NCI-H1092 treated with DMSO at 0.1 percent for 48 hours (cell line): ENCODE data around the gene TTC39A.
"Not testable (repeated sequence)": the region's sequence is repeated elsewhere in the genome, so short reads cannot be mapped to it uniquely, and the experiment has no call there.

Source experiments
- DNase-seq: peaks from one replicate; lab custom pipeline; 2025; lab: John Stamatoyannopoulos, UW

TTC39A gene

DNA sequence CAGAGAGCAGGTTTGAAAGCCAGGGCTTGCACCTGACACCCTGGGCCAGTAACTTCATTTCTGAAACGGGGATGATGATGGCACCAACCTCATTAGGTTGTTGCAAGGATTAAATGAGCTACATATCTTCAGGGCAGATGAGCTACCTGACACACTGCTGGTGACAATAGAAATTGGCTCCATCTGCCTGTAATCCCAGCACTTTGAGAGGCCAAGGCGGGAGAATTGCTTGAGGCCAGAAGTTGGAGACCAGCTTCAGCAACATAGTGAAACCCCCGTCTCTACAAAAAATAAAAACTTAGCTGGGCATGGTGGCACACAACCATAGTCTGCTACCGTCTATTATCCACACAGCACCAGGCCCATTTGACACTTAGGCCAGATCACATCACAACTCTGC, 6.3 kb upstream of the TTC39A start:
- no peak for DNase-seq

DNA sequence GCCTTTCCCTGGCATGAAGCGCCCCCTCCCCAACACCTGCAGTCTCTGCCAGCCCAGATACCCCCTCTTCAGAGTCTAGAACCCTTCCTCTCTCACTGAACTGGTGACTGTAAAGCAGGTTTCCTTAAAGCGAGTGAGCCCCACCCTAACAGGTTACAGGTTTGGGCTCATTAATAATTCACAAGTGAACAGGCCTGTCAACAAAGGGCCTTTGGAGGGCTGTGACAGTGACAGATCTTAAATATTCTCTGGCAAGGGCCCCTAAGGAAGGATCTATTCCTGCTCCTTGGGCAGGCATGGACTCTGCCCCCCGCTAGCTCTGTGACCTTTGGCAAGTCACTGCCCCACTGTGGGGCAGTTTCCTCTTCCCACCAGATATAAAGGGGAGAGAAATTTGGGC, 5.6 kb upstream of the TTC39A start:
- no peak for DNase-seq

DNA sequence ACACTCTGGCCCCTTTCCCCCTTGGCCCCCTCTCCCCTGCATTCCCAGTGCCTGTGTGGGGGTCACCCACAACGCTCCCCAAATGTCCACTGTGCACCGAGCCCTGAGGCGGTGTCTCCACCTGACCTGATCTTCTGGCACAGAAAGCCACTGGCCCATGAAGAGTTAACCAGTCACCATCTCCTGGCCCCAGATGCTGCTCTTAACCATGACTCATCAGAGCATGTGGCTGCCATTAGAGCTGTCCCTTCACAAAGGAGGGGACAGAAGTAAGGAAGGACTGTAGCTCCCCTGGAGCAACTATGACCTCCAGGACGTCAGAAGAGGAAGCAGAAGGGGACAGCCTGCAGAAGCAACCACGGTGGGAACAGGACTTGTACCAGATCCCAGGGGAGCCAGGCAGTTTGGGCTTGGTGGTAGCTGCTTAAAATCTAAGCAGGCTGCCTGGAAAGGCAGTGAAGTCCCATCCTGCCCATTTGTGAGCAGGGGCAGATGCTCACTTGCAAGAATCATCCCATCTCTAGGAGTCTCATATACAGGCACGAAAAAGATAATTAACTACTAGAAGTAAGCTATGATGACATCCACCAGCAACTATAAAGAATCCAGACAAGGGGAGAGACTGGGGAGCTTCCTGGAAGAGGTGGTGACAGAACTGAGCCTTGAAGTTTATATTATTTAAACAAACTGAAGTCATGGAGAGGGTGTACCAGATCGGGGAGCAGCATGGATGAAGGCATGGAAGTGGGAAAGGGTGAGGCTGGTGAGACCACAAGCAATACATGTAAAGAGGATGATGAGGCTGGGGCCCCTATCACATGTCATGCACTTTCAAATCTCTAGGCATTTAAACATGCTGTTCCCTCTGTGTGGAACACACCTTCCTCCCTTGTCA, 1.1 kb upstream of the TTC39A start:
- no peak for DNase-seq

DNA sequence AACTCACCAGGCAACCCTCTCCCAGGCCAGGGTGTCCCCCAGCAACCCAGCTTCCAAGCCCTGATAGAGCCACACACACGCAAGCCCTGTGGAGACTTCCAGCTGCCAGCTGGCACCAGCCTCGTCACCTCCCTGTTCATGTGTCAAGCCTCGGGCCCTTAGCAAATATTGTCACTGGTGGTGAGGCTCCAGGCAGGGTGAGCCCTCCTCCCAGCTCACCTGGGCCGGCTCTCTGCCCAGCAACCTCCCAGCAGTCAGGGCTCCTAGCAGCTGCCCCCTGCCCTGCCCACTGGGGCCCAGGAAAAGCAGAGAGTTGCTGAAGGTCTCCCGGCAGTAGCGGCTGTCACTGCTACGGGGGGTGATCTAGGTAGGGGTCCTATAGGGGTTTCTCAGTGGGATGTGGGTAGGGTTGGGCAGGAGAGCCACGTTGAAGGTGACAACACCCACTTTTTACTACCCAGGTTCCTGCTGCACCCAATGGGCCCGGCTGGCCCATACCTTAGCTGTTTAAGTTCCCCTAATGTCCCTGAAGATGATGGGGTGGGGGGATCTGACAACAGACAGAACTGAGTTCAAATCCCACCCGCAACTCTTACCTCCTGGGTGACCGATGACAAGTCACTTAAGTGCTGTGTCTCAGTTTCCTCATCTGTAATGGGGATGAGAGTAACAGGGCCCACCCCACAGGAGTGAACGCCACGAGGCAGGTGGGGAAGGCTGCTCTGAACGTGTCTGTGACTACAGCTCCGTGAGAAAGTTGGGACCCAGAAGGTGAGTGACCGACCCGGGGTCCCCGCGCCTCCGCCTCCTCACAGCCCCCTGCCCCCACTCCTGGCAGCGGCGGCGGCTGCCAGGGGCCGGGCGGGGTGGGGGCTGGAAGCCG, 678 bp downstream of the TTC39A start:
- DNase-seq = peak; percentile 38

GRCh38 chr1:51328926-51329325, 1.4 kb downstream of the TTC39A start:
- DNase-seq = no peak

DNA sequence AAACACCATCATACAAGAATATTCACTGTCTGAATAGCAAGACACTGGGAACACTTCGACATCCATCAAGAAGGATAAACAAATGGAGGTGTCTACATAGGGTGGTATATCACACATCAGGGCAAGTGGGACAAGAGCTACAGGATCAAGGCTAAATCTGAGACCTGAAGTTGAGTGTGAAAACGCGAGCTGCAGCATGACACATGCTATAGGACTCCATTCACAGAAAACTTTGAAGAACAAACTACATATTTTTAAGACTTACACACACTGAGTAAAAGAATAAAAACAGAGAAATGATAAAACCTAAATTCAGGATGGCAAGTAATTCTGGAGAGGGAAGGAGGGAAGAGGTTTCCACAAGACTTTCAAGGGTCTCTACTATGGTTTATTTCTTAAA, 2.1 kb downstream of the TTC39A start:
- no peak for DNase-seq

DNA sequence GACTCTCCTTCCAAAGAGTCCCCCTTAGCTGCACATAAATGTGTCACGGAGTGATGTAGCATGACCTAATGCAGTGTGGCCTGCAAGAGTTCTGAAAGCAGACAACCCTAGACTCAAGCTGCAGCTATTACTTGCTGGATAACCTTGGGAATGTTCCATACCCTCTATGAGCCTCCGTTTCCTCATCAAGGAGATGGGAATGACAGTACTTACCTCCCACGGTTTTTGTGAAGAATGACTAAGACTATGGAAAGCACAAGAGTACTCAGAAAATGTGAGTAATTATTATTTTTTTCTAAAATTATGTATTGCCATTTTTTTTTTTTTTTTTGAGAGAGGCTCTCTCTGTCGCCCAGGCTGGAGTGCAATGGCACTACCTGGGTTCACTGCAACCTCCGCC, 3.0 kb downstream of the TTC39A start:
- no peak for DNase-seq

DNA sequence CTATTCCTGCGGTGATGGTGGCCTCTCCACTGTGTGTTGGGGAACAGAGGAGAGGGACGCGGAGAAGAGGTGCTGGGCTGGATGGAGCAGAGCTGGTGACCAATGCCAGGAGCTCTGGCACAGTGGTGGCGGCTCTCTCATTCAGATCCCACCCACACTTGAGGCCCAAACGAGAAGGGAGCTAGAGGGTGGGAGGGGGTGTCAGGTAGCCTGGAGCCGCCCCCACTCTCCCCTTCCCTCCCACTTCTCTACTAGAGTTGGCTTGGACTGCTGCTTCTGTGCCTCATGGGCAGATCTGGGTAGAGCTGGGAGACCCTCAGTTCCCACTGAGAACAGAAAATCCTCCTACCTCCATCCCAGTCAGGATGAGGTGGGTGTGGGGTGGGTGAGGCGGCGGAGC, 3.5 kb downstream of the TTC39A start:
- DNase-seq = no peak

- no peak for DNase-seq
These were observed 4.2 kb downstream of the TTC39A start for GRCh38 chr1:51325878-51326755.

GRCh38 chr1:51325391-51325790, 5.0 kb downstream of the TTC39A start:
- DNase-seq = no peak

GRCh38 chr1:51325011-51325385, 5.4 kb downstream of the TTC39A start:
- DNase-seq = not testable (repeated sequence)

DNA sequence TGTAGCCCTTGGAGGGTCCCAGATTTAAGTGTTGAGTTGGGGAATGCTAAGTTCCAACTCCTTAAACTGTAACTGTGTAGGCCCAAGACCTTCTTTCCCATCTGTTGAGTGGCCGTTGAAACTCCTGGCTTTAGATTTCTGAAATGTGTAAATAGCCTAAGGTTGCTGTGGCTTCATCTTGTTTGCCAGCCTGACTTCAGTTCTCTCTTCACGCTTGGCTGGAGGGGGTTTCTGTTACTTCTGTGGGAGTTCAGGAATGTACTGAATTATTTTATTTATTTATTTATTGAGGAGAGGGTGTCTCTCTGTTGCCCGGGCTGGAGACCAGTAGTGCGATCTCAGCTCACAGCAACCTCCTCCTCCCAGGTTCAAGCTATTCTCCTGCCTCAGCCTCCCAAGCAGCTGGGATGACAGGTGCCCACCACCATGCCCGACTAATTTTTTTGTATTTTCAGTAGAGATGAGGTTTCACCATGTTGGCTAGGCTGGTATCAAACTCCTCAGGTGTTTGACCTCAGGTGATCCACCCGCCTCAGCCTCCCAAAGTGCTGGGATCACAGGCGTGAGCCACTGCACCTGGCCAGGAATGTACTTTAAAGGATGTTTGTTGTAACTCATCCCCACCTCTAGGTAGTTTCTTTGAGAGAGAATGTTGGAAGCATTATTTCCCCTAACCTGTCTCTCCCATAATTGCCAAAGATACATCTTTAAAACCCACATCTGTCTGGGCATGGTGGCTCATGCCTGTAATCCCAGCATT, 5.9 kb downstream of the TTC39A start:
- DNase-seq = no peak

DNA sequence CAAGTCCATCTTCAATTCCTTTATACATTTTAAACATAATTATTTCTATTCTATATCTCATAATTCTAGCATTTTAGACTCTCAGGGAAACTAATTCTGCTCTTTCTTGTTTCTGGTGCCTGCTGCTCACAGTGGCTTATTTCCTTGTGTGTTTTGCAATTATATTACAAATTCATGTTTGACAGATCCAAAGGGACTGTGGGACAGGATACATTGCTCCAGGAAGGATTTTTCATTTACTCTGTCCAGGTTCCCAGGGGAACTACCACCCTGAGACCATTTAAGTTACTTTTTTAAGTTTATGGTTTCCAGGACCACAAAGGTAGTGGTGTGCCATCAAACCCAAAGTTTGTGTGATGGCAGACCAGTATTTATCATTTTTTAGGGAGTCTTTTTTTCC, 6.6 kb downstream of the TTC39A start:
- DNase-seq = no peak

DNA sequence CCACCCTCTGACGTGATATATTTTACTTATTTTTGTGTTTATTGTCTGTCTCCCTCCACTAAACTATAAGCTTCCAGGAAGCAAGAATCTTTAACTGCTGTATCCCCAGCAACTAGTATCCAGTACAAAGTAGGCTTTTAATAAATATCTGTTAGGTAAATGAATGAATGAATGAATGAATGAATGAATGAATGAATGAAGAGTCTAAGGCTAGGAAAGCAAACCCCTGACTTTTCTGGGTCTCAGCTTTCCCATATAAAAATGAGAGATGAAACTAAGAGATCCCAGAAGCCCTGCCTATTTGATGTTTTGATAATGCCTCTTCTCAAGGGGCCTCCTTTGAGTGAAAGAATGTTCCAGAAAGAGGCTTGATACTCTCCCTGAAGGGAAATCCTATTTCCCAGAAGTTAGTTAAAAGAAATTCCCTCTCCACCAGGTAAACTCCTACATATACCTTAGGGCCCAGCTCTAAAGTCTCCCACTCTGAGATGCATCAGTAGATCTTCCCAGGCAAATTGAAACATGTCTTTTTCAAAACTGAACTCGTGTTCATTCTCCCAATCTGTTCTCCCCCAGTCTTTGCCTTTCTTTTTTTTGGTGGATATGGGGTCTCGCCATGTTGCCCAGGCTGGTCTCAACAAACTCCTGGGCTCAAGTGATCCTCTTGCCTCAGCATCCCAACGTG, 7.8 kb downstream of the TTC39A start:
- DNase-seq = no peak

- DNase-seq = no peak
These were observed 8.5 kb downstream of the TTC39A start for GRCh38 chr1:51321924-51322280.

GRCh38 chr1:51320967-51321923, 9.1 kb downstream of the TTC39A start:
- no peak for DNase-seq

GRCh38 chr1:51317798-51318197, 12.6 kb downstream of the TTC39A start:
- DNase-seq = no peak

GRCh38 chr1:51316846-51317120, 13.6 kb downstream of the TTC39A start:
- no peak for DNase-seq

GRCh38 chr1:51316113-51316845, 14.1 kb downstream of the TTC39A start:
- DNase-seq = peak; percentile 49
